GM06990 (cell line): ENCODE data around the gene NPAS3.

Experiments used
- DNase-seq: peaks from one replicate; pipeline ENCODE4 v3.0.0-alpha.2; 2011; ENCODE audit not compliant: insufficient read length; ENCODE audit errors: extremely low read depth
- H3K27me3 ChIP-seq: replicated peaks from 2 replicates; pipeline ENCODE4 v1.6.0; 2011; ENCODE audit warnings: low read length; ENCODE audit not compliant: control insufficient read depth, insufficient read depth
- H3K36me3 ChIP-seq: 2 replicates; pipeline ENCODE4 v1.5.1; 2011; ENCODE audit warnings: low read length; ENCODE audit not compliant: control insufficient read depth, insufficient read depth
- H3K4me3 ChIP-seq: replicated peaks from 2 replicates; pipeline ENCODE4 v1.5.1; 2011; ENCODE audit warnings: low read depth, mild to moderate bottlenecking, control low read depth, low read length
- TF ChIP-seq, protein P1 (sequence below): IDR thresholded peaks from 2 replicates; pipeline ENCODE4 v1.5.1; 2011; ENCODE audit warnings: low read length, control low read depth, mild to moderate bottlenecking, inconsistent platforms; ENCODE audit not compliant: insufficient read depth, poor library complexity, severe bottlenecking

Gene NPAS3

DNA sequence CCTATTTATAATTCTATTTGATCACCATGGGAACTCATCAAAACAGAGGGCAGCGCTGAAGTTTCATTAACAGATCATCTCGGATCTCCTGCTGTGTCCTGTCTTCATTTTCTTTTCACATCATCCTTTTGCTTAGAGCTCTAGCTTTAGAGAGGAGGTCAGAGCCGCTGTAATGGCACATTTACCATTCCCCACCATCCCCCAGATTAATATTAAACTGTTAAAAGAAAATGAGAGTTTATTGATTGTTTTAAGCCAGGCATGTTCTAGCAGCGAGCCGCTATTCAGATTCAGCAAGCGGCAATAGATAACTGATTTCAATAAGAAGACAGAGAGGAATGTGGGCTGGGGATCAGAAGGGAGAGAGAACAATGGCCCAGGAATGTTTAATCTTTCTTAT lies 703.4 kb downstream of the NPAS3 start:
- H3K27me3 ChIP-seq = no peaks in the 10 kb centered on the region
- no peaks in the 10 kb centered on the region for H3K36me3 ChIP-seq
- H3K4me3 ChIP-seq = no peak overlapping the region
- DNase-seq = no peak
- TF ChIP-seq, protein P1, sequence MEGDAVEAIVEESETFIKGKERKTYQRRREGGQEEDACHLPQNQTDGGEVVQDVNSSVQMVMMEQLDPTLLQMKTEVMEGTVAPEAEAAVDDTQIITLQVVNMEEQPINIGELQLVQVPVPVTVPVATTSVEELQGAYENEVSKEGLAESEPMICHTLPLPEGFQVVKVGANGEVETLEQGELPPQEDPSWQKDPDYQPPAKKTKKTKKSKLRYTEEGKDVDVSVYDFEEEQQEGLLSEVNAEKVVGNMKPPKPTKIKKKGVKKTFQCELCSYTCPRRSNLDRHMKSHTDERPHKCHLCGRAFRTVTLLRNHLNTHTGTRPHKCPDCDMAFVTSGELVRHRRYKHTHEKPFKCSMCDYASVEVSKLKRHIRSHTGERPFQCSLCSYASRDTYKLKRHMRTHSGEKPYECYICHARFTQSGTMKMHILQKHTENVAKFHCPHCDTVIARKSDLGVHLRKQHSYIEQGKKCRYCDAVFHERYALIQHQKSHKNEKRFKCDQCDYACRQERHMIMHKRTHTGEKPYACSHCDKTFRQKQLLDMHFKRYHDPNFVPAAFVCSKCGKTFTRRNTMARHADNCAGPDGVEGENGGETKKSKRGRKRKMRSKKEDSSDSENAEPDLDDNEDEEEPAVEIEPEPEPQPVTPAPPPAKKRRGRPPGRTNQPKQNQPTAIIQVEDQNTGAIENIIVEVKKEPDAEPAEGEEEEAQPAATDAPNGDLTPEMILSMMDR = no peak

GRCh38 chr14:33642691-33643244 lies 704.1 kb downstream of the NPAS3 start:
- TF ChIP-seq, protein P1 = no peak
- no peak overlapping the region for H3K4me3 ChIP-seq
- H3K36me3 ChIP-seq = no peaks in the 10 kb centered on the region
- H3K27me3 ChIP-seq = no peaks in the 10 kb centered on the region
- DNase-seq = no peak

- Histone ChIP-seq H3K4me3 (no peak overlapping the region), H3K36me3 (no peaks in the 10 kb centered on the region), H3K27me3 (no peaks in the 10 kb centered on the region)
- TF ChIP-seq, protein P1 = no peak
- no peak for DNase-seq
Observed at GRCh38 chr14:33643426-33644181, 704.9 kb downstream of the NPAS3 start.

DNA sequence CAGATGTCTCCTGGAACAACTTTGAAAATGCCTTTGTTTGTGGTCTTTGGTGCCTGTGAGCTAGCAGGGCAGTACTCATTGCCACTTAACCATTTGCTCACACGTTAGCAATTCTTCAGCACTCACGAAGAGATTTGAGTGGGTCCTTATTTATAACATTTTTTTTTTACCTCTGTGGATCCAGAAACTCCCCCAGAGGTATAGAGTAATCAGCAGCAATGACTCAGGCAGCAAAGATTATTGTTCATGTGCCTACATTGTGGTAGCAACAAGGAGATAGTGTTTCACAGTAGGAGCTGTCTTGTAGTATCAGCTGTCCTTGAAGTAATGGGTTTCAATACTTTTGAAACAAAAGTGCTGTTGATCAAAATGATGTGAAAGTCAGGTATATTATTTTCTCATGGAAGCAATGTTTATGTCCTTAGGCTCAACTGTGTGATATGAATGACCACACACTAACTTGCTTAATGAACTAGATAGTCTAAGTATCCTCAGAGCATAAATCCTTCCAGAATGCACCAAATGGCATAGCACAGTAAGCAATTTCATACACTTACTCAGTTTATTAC lies 708.1 kb downstream of the NPAS3 start:
- no peak overlapping the region for H3K4me3 ChIP-seq
- no peak for DNase-seq
- H3K36me3 ChIP-seq = no peaks in the 10 kb centered on the region
- no peaks in the 10 kb centered on the region for H3K27me3 ChIP-seq
- TF ChIP-seq, protein P1 = no peak

DNA sequence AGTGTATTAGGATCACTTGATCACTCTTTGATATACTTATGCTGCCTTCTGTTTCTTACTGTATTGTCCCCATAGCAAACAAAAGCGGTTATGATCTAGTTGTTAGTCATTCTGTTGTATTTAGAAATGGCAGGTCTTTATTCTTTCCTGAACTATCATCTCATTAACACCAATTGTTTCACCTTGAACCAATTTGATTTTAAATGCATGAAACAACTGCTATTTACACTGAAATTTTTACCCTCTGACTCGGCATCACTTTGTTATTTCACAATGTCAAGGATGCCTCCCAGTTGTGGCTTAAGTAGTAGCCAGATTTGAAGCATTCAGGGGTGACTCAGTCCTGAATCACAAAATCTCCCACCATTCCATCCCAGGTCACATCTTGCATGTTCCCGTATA lies 708.7 kb downstream of the NPAS3 start:
- TF ChIP-seq, protein P1 = no peak
- Histone ChIP-seq H3K36me3 (no peaks in the 10 kb centered on the region), H3K4me3 (no peak overlapping the region), H3K27me3 (no peaks in the 10 kb centered on the region)
- no peak for DNase-seq
